HepG2 (cell line): ENCODE data around the gene GABRA1. TPM values are rescaled to one million over a fixed set of nuclear protein-coding genes. Genes with fewer than 3 reads are reported as not detected.

Source experiments
- ATAC-seq: fragments of 200-7000 bp; cut with Tn5 transposase; 3 replicates; pipeline ENCODE4 v1.9.1; 2020; ENCODE audit warnings: mild to moderate bottlenecking, moderate library complexity
- BruUV-seq: library from RNA; stranded (reverse); fragments of 400-500 nt; replicated peaks from 2 replicates; lab custom pipeline; 2021; lab: Mats Ljungman, UMichigan
- CTCF ChIA-PET: fragments of 300-600 bp; formaldehyde crosslinking; extraction: SDS; loops from one replicate; lab custom pipeline; 2021; ENCODE audit warnings: low total read pairs, inconsistent platforms, low intra/inter-chr PET ratio; lab: Yijun Ruan, JAX
- POLR2A ChIA-PET: fragments of 350-600 bp; sonication (Branson Sonifier 250); formaldehyde crosslinking; loops from one replicate; lab custom pipeline; 2020; ENCODE audit warnings: antibody characterized with exemption, inconsistent platforms; lab: Yijun Ruan, JAX
- DNase-seq: peaks from one replicate; pipeline ENCODE4 v3.0.0-alpha.2; 2015; ENCODE audit warnings: low spot score
- FAIRE-seq: peaks from 3 replicates; lab custom pipeline; 2011; peaks lifted over from hg19 to GRCh38; lab: Jason Lieb, UNC
- H2AFZ ChIP-seq: one replicate; pipeline ENCODE4 v1.6.1; 2011; ENCODE audit warnings: low read length, inconsistent platforms
- H3K27ac ChIP-seq: fragments of 300-600 bp; 3 replicates; pipeline ENCODE4 v1.8.0; 2011; ENCODE audit warnings: mixed run types, mild to moderate bottlenecking, mixed read lengths, low read length, inconsistent platforms; ENCODE audit not compliant: insufficient read depth; ENCODE audit errors: extremely low read length
- H3K27me3 ChIP-seq, 2 experiments: fragments of 200-600 bp in 1 of 2; 2 replicates in 1 of 2; 3 replicates in 1 of 2; pipeline versions ENCODE4 v1.6.0 to v1.8.0; 2011; ENCODE audit warnings: low read length in 2 of 2, mild to moderate bottlenecking in 2 of 2, moderate library complexity in 2 of 2, inconsistent platforms in 1 of 2; ENCODE audit not compliant: insufficient read depth in 2 of 2, control insufficient read depth in 1 of 2
- H3K36me3 ChIP-seq, 2 experiments: fragments of 200-600 bp in 1 of 2; replicated peaks in 1 of 2; 2 replicates in 1 of 2; 3 replicates in 1 of 2; pipeline versions ENCODE4 v1.5.1 to v1.8.0; 2011; ENCODE audit warnings: low read length in 2 of 2, inconsistent platforms in 1 of 2; ENCODE audit not compliant: insufficient read depth in 2 of 2, control insufficient read depth in 1 of 2
- H3K4me1 ChIP-seq: 2 replicates; pipeline ENCODE4 v1.5.1; 2012; ENCODE audit warnings: low read length, inconsistent platforms; ENCODE audit not compliant: insufficient read depth
- H3K4me2 ChIP-seq: 2 replicates; pipeline ENCODE4 v1.6.0; 2011; ENCODE audit warnings: low read depth, low read length, inconsistent platforms
- H3K4me3 ChIP-seq, 3 experiments: fragments of 200-600 bp in 1 of 3; sonication (generic), shearing (Covaris generic) in 1 of 3; replicated peaks in 1 of 3; 2 replicates each; pipeline ENCODE4 v1.5.1; 2011 to 2016; ENCODE audit warnings: low read length in 3 of 3, inconsistent platforms in 2 of 3, low read depth in 2 of 3, mild to moderate bottlenecking in 2 of 3, control low read depth in 1 of 3, mixed read lengths in 1 of 3; ENCODE audit not compliant: insufficient read depth in 1 of 3
- H3K79me2 ChIP-seq: one replicate; pipeline ENCODE4 v1.6.1; 2011; ENCODE audit warnings: low read length, inconsistent platforms; ENCODE audit not compliant: insufficient read depth
- H3K9ac ChIP-seq: 2 replicates; pipeline ENCODE4 v1.6.0; 2011; ENCODE audit warnings: mild to moderate bottlenecking, low read depth, low read length, inconsistent platforms; ENCODE audit not compliant: insufficient read depth
- H3K9me3 ChIP-seq: 2 replicates; pipeline ENCODE4 v1.5.1; 2012; ENCODE audit warnings: mild to moderate bottlenecking, low read length
- H4K20me1 ChIP-seq: 2 replicates; pipeline ENCODE4 v1.6.0; 2011; ENCODE audit warnings: inconsistent platforms, mild to moderate bottlenecking, low read length, moderate library complexity; ENCODE audit not compliant: insufficient read depth
- CC2D1A ChIP-seq: sonication (generic); formaldehyde crosslinking; IDR thresholded peaks from 2 replicates; pipeline ENCODE4 v1.8.1; 2023; ENCODE audit warnings: mild to moderate bottlenecking, missing genetic modification reagents
- ELF1 ChIP-seq: sonication (generic); formaldehyde crosslinking; IDR thresholded peaks from 2 replicates; pipeline ENCODE4 v1.4.0; 2020; ENCODE audit warnings: missing genetic modification reagents
- NR2F1 ChIP-seq, 2 experiments: fragments of 450-650 bp in 1 of 2; formaldehyde crosslinking in 1 of 2; IDR thresholded peaks; 2 replicates each; pipeline versions ENCODE4 v1.5.0 to v1.6.1; 2016 to 2020; ENCODE audit warnings: mild to moderate bottlenecking in 1 of 2, missing compliant biosample characterization in 1 of 2, missing genetic modification reagents in 1 of 2, moderate library complexity in 1 of 2
- ZSCAN30 ChIP-seq: sonication (generic); formaldehyde crosslinking; IDR thresholded peaks from 2 replicates; pipeline ENCODE4 v1.5.0; 2020; ENCODE audit warnings: mild to moderate bottlenecking, missing genetic modification reagents
- WGBS: methylation state at CpG from one replicate; pipeline ENCODE4 v1.1.6; 2017; ENCODE audit warnings: low lambda C conversion rate; 5-methylcytosine and 5-hydroxymethylcytosine counted together
- in situ Hi-C: cut with HindIII; loops from 2 replicates; pipeline ENCODE4 v1.10.0; 2017; ENCODE audit warnings: low pct_unique_long_range_greater_than_20kb; ENCODE audit not compliant: extremely low pct_ligation_motif_present
- intact Hi-C: fragments of 100-400 bp; cut with micrococcal nuclease; formaldehyde crosslinking; loops from one replicate; pipeline ENCODE4 v1.10.0; 2022; ENCODE audit not compliant: unreplicated experiment
- polyA plus RNA-seq, 8 experiments: library from polyadenylated mRNA; depleted of rRNA in 3 of 8; stranded (reverse) in 7 of 8; unstranded in 1 of 8; fragments of >200 nt; fragmentation: Illumina TruSeq in 4 of 8; extraction: Trizol in 4 of 8; gene quantifications; 2 replicates each; pipeline versions ENCODE4 v1.2.1 to v1.2.3, GENCODE V29; 2011 to 2016; ENCODE audit warnings: low read depth in 4 of 8, missing spikeins in 1 of 8, mixed read lengths in 1 of 8; ENCODE audit not compliant: insufficient read depth in 1 of 8
- total RNA-seq, 5 experiments: library from RNA; depleted of rRNA; stranded (reverse); fragments of >200 nt; fragmentation: Illumina TruSeq; extraction: Trizol; gene quantifications; 2 replicates each; pipeline ENCODE4 v1.2.3, GENCODE V29; 2016; ENCODE audit warnings: low read depth in 1 of 5
- TF ChIP-seq, protein P1 (sequence below): sonication (generic); formaldehyde crosslinking; IDR thresholded peaks from 2 replicates; pipeline ENCODE4 v1.4.0; 2020; ENCODE audit warnings: missing genetic modification reagents
- TF ChIP-seq, protein P2 (sequence below): sonication (generic); formaldehyde crosslinking; IDR thresholded peaks from 2 replicates; pipeline ENCODE4 v1.4.0; 2020; ENCODE audit warnings: missing genetic modification reagents, borderline replicate concordance
- TF ChIP-seq, protein P3 (sequence below), 2 experiments: fragments of 450-650 bp in 1 of 2; sonication (generic) in 1 of 2; formaldehyde crosslinking in 1 of 2; IDR thresholded peaks; 2 replicates each; pipeline versions ENCODE4 v1.6.1 to v1.8.0; 2016 to 2022; ENCODE audit warnings: antibody characterized with exemption in 1 of 2, mild to moderate bottlenecking in 1 of 2, missing genetic modification reagents in 1 of 2

The GABRA1 gene
- total and polyA plus RNA-seq, 2 of the 13 experiments (the other 11 are each of a cell fraction or from before 2014, with no cell fraction given): not detected

DNA sequence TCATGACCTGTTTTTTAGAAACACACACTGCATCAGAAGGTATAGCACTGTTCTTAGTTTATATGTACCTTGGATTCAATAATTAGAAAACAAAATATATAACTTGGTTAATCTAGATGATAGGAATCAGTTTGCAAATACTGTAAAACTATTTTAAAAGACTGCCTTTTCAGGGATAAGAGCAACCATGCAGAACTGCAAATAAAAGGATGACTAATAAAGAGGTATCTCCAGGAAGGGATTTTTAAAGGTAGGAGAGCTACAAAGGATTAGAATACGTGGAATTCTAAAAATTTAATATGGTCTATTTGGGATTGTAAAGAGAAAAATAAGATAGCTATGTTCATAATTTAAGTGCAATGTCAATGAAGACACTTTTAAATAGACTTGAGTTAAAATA lies 9.4 kb downstream of the GABRA1 start:
- POLR2A ChIA-PET: no interaction called here
- no peaks in the 10 kb centered on the region for H3K79me2 ChIP-seq
- no peaks in the 10 kb centered on the region for H3K27me3 ChIP-seq
- H3K9me3 ChIP-seq: no peaks in the 10 kb centered on the region
- no peaks in the 10 kb centered on the region for H4K20me1 ChIP-seq
- no peak for FAIRE-seq
- DNase-seq: no peak
- no peaks in the 10 kb centered on the region for H3K4me1 ChIP-seq
- H2AFZ ChIP-seq: no peak overlapping the region
- ATAC-seq: no peak
- no peak overlapping the region for H3K27ac ChIP-seq
- 8% methylated on average over 1 of the region's 1 CpG for WGBS
- H3K36me3 ChIP-seq: no peaks in the 10 kb centered on the region
- no TSS peak for BruUV-seq
- intact Hi-C loops: loop anchor here (2.0 kb wide), 1 partner anchor 73 kb away; no protein-coding TSS in a partner anchor
- no peak overlapping the region for H3K9ac ChIP-seq
- H3K4me3 ChIP-seq: no peak overlapping the region
- H3K4me2 ChIP-seq: no peak overlapping the region
- CTCF ChIA-PET: no interaction called here
- in situ Hi-C loops: no loop called here
- TF ChIP-seq NR2F1 (CRISPR knock-in tag; IDR thresholded peaks at IDR 0.05): no peak
- TF ChIP-seq, protein P1, sequence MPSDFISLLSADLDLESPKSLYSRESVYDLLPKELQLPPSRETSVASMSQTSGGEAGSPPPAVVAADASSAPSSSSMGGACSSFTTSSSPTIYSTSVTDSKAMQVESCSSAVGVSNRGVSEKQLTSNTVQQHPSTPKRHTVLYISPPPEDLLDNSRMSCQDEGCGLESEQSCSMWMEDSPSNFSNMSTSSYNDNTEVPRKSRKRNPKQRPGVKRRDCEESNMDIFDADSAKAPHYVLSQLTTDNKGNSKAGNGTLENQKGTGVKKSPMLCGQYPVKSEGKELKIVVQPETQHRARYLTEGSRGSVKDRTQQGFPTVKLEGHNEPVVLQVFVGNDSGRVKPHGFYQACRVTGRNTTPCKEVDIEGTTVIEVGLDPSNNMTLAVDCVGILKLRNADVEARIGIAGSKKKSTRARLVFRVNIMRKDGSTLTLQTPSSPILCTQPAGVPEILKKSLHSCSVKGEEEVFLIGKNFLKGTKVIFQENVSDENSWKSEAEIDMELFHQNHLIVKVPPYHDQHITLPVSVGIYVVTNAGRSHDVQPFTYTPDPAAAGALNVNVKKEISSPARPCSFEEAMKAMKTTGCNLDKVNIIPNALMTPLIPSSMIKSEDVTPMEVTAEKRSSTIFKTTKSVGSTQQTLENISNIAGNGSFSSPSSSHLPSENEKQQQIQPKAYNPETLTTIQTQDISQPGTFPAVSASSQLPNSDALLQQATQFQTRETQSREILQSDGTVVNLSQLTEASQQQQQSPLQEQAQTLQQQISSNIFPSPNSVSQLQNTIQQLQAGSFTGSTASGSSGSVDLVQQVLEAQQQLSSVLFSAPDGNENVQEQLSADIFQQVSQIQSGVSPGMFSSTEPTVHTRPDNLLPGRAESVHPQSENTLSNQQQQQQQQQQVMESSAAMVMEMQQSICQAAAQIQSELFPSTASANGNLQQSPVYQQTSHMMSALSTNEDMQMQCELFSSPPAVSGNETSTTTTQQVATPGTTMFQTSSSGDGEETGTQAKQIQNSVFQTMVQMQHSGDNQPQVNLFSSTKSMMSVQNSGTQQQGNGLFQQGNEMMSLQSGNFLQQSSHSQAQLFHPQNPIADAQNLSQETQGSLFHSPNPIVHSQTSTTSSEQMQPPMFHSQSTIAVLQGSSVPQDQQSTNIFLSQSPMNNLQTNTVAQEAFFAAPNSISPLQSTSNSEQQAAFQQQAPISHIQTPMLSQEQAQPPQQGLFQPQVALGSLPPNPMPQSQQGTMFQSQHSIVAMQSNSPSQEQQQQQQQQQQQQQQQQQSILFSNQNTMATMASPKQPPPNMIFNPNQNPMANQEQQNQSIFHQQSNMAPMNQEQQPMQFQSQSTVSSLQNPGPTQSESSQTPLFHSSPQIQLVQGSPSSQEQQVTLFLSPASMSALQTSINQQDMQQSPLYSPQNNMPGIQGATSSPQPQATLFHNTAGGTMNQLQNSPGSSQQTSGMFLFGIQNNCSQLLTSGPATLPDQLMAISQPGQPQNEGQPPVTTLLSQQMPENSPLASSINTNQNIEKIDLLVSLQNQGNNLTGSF (CRISPR knock-in tag): no peak
- TF ChIP-seq ELF1 (CRISPR knock-in tag): no peak
- no peak for TF ChIP-seq CC2D1A (CRISPR knock-in tag)
- TF ChIP-seq, protein P2, sequence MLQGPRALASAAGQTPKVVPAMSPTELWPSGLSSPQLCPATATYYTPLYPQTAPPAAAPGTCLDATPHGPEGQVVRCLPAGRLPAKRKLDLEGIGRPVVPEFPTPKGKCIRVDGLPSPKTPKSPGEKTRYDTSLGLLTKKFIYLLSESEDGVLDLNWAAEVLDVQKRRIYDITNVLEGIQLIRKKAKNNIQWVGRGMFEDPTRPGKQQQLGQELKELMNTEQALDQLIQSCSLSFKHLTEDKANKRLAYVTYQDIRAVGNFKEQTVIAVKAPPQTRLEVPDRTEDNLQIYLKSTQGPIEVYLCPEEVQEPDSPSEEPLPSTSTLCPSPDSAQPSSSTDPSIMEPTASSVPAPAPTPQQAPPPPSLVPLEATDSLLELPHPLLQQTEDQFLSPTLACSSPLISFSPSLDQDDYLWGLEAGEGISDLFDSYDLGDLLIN (CRISPR knock-in tag): no peak
- TF ChIP-seq, protein P3, sequence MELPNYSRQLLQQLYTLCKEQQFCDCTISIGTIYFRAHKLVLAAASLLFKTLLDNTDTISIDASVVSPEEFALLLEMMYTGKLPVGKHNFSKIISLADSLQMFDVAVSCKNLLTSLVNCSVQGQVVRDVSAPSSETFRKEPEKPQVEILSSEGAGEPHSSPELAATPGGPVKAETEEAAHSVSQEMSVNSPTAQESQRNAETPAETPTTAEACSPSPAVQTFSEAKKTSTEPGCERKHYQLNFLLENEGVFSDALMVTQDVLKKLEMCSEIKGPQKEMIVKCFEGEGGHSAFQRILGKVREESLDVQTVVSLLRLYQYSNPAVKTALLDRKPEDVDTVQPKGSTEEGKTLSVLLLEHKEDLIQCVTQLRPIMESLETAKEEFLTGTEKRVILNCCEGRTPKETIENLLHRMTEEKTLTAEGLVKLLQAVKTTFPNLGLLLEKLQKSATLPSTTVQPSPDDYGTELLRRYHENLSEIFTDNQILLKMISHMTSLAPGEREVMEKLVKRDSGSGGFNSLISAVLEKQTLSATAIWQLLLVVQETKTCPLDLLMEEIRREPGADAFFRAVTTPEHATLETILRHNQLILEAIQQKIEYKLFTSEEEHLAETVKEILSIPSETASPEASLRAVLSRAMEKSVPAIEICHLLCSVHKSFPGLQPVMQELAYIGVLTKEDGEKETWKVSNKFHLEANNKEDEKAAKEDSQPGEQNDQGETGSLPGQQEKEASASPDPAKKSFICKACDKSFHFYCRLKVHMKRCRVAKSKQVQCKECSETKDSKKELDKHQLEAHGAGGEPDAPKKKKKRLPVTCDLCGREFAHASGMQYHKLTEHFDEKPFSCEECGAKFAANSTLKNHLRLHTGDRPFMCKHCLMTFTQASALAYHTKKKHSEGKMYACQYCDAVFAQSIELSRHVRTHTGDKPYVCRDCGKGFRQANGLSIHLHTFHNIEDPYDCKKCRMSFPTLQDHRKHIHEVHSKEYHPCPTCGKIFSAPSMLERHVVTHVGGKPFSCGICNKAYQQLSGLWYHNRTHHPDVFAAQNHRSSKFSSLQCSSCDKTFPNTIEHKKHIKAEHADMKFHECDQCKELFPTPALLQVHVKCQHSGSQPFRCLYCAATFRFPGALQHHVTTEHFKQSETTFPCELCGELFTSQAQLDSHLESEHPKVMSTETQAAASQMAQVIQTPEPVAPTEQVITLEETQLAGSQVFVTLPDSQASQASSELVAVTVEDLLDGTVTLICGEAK (IDR thresholded peaks at IDR 0.05): no peak
- TF ChIP-seq, protein P3 (CRISPR knock-in tag; IDR thresholded peaks at IDR 0.05): no peak
- no peak for TF ChIP-seq ZSCAN30 (CRISPR knock-in tag)
